B cell (primary cell): ENCODE measurements around the gene UBE2G2. TPM values are rescaled to one million over a fixed set of nuclear protein-coding genes. Genes with fewer than 3 reads are reported as not detected.

ENCODE experiments used
- ATAC-seq: fragments of 200-7000 bp; cut with Tn5 transposase; one replicate; pipeline ENCODE4 v1.10.0; 2021; ENCODE audit warnings: low read depth, mild to moderate bottlenecking, moderate number of reproducible peaks, moderate library complexity
- CTCF ChIA-PET: fragments of 350-600 bp; sonication (Branson Sonifier 250); formaldehyde crosslinking; loops from one replicate; lab custom pipeline; 2021; ENCODE audit warnings: antibody characterized with exemption, inconsistent platforms; lab: Charles Lee
- POLR2A ChIA-PET: fragments of 350-600 bp; sonication (Branson Sonifier 250); formaldehyde crosslinking; loops from one replicate; lab custom pipeline; 2021; ENCODE audit warnings: antibody characterized with exemption; lab: Charles Lee
- DNase-seq: peaks from one replicate; pipeline ENCODE4 v3.0.0; 2013
- H2AFZ ChIP-seq: 2 replicates; pipeline ENCODE4 v1.6.1; 2012; ENCODE audit warnings: mild to moderate bottlenecking, low read depth, low read length; ENCODE audit not compliant: insufficient read depth, poor library complexity, severe bottlenecking
- H3K27ac ChIP-seq, 2 donors: 1 replicate in 1 of 2; 2 replicates in 1 of 2; pipeline ENCODE4 v1.5.1; 2012 to 2013; ENCODE audit warnings: low read length in 2 of 2, mild to moderate bottlenecking in 2 of 2, moderate library complexity in 1 of 2
- H3K27me3 ChIP-seq, 4 experiments: fragments of 200-600 bp in 1 of 4; sonication (generic) in 1 of 4; replicated peaks in 1 of 4; 1 replicate in 2 of 4; 2 replicates in 2 of 4; pipeline versions ENCODE4 v1.6.1 to v1.7.0; 2013 to 2016; ENCODE audit warnings: low read length in 3 of 4, mild to moderate bottlenecking in 2 of 4, mixed read lengths in 1 of 4, moderate library complexity in 1 of 4; ENCODE audit not compliant: insufficient read depth in 4 of 4, control insufficient read depth in 3 of 4; ENCODE audit errors: control extremely low read depth in 1 of 4
- H3K36me3 ChIP-seq, 2 experiments: replicated peaks in 1 of 2; 1 replicate in 1 of 2; 2 replicates in 1 of 2; pipeline versions ENCODE4 v1.6.1 to v1.7.1; 2013; ENCODE audit warnings: low read length in 1 of 2; ENCODE audit not compliant: insufficient read depth in 2 of 2, control insufficient read depth in 1 of 2; ENCODE audit errors: control extremely low read depth in 1 of 2, extremely low read depth in 1 of 2
- H3K4me1 ChIP-seq, 2 donors: fragments of 200-600 bp in 1 of 2; sonication (generic) in 1 of 2; 1 replicate in 1 of 2; 2 replicates in 1 of 2; pipeline versions ENCODE4 v1.5.1 to v1.6.1; 2013 to 2017; ENCODE audit warnings: low read length in 2 of 2; ENCODE audit not compliant: control insufficient read depth in 2 of 2, insufficient read depth in 2 of 2
- H3K4me2 ChIP-seq: replicated peaks from 2 replicates; pipeline ENCODE3; 2012; ENCODE audit warnings: mild to moderate bottlenecking, low read depth, low read length; ENCODE audit not compliant: poor library complexity, severe bottlenecking
- H3K4me3 ChIP-seq, 5 experiments: fragments of 200-600 bp in 1 of 5; sonication (generic) in 1 of 5; 1 replicate in 3 of 5; 2 replicates in 2 of 5; pipeline versions ENCODE4 v1.5.1 to v1.7.0; 2011 to 2016; ENCODE audit warnings: low read length in 4 of 5, mild to moderate bottlenecking in 4 of 5, low read depth in 2 of 5, control low read depth in 1 of 5, moderate library complexity in 1 of 5; ENCODE audit not compliant: insufficient read depth in 1 of 5; ENCODE audit errors: control extremely low read depth in 1 of 5, extremely low read depth in 1 of 5
- H3K79me2 ChIP-seq: fragments of 200-600 bp; sonication (generic); one replicate; pipeline ENCODE4 v1.6.0; 2016; ENCODE audit warnings: low read length; ENCODE audit not compliant: control insufficient read depth, insufficient read depth
- H3K9ac ChIP-seq: fragments of 200-600 bp; sonication (generic); 2 replicates; pipeline ENCODE4 v1.6.1; 2017; ENCODE audit warnings: mild to moderate bottlenecking, low read length, moderate library complexity
- H3K9me3 ChIP-seq, 3 donors: one replicate each; pipeline versions ENCODE4 v1.6.1 to v1.7.1; 2013; ENCODE audit warnings: low read length in 2 of 3; ENCODE audit not compliant: control insufficient read depth in 2 of 3, insufficient read depth in 1 of 3; ENCODE audit errors: control extremely low read depth in 1 of 3
- H4K20me1 ChIP-seq: 2 replicates; pipeline ENCODE4 v1.6.0; 2012; ENCODE audit warnings: mild to moderate bottlenecking, low read length; ENCODE audit not compliant: insufficient read depth, control insufficient read depth, poor library complexity, severe bottlenecking
- H3K27ac Mint-ChIP-seq: one replicate; pipeline ENCODE4 v1.8.0; 2021; ENCODE audit warnings: mixed read lengths
- H3K27me3 Mint-ChIP-seq: one replicate; pipeline ENCODE4 v1.8.0; 2021; ENCODE audit warnings: mixed read lengths
- H3K4me1 Mint-ChIP-seq: one replicate; pipeline ENCODE4 v1.8.0; 2021; ENCODE audit warnings: mixed read lengths
- H3K4me3 Mint-ChIP-seq: one replicate; pipeline ENCODE4 v1.8.0; 2021; ENCODE audit warnings: mixed read lengths
- H3K9me3 Mint-ChIP-seq: one replicate; pipeline ENCODE4 v1.8.0; 2022; ENCODE audit warnings: mixed read lengths; ENCODE audit not compliant: insufficient read depth
- EZH2 ChIP-seq: IDR thresholded peaks from 2 replicates; pipeline ENCODE4 v1.6.1; 2012; ENCODE audit warnings: borderline replicate concordance, low read depth, mild to moderate bottlenecking, moderate library complexity, low read length; ENCODE audit not compliant: insufficient read depth, poor library complexity, severe bottlenecking
- WGBS: methylation state at CpG from one replicate; pipeline ENCODE4 v1.1.5; 2013; ENCODE audit warnings: missing lambda C conversion rate; ENCODE audit not compliant: insufficient coverage; 5-methylcytosine and 5-hydroxymethylcytosine counted together
- intact Hi-C: fragments of 100-400 bp; cut with micrococcal nuclease; formaldehyde crosslinking; loops from one replicate; pipeline ENCODE4 v1.10.0; 2022
- polyA plus RNA-seq: library from polyadenylated mRNA; depleted of rRNA; stranded (reverse); fragments of >200 nt; gene quantifications from 2 replicates; pipeline ENCODE4 v1.2.3, GENCODE V29; 2012
- total RNA-seq, 2 donors: library from RNA; stranded (reverse); fragments of 120-200 nt in 1 of 2; gene quantifications; 1 replicate in 1 of 2; 2 replicates in 1 of 2; pipeline versions ENCODE4 v1.2.3 to v1.2.4, GENCODE V29; 2013 to 2022
- TF ChIP-seq, protein P1 (sequence below): fragments of 200-600 bp; IDR thresholded peaks from one replicate; pipeline ENCODE4 v1.8.0; 2022; ENCODE audit warnings: antibody characterized with exemption, mild to moderate bottlenecking

Gene UBE2G2
- total and polyA plus RNA-seq, 2 donors (not counting 1 experiment from before 2014, with no cell fraction given), result 96.4 to 109 TPM

DNA sequence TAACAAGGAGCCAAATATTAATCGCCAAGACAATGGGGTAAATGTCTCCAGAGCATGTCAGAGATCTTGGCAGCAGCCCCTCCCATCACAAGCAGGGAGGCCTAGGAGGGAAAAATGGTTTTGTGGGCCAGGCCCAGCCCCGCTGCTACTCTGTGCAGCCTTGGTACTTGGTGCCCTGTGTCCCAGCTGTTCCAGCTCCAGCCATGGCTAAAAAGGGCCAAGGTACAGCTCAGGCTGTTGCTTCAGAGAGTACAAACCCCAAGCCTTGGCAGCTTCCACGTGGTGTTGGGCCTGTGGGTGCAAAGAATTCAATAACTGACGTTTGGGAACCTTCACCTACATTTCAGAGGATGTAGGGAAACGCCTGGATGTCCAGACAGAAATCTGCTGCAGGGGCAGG lies 10.4 kb downstream of the UBE2G2 start:
- H3K4me3 Mint-ChIP-seq, result no peak overlapping the region
- TF ChIP-seq, protein P1, sequence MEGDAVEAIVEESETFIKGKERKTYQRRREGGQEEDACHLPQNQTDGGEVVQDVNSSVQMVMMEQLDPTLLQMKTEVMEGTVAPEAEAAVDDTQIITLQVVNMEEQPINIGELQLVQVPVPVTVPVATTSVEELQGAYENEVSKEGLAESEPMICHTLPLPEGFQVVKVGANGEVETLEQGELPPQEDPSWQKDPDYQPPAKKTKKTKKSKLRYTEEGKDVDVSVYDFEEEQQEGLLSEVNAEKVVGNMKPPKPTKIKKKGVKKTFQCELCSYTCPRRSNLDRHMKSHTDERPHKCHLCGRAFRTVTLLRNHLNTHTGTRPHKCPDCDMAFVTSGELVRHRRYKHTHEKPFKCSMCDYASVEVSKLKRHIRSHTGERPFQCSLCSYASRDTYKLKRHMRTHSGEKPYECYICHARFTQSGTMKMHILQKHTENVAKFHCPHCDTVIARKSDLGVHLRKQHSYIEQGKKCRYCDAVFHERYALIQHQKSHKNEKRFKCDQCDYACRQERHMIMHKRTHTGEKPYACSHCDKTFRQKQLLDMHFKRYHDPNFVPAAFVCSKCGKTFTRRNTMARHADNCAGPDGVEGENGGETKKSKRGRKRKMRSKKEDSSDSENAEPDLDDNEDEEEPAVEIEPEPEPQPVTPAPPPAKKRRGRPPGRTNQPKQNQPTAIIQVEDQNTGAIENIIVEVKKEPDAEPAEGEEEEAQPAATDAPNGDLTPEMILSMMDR, result no peak
- no peak for TF ChIP-seq EZH2
- Histone ChIP-seq H3K4me2 (no peak overlapping the region), H2AFZ (no peak overlapping the region), H3K36me3 (peaks cover 0 to 30% of the 10 kb centered on the region in 2 experiments), H3K4me3 (no peak overlapping the region), H3K4me1 (peaks cover 22 to 32% of the 10 kb centered on the region in 2 donors), H3K9me3 (no peaks in the 10 kb centered on the region), H3K27ac (no peak overlapping the region), H3K9ac (no peak overlapping the region), H4K20me1 (peaks cover 85% of the 10 kb centered on the region), H3K27me3 (no peaks in the 10 kb centered on the region), H3K79me2 (peaks cover 86% of the 10 kb centered on the region)
- H3K9me3 Mint-ChIP-seq, result no peaks in the 10 kb centered on the region
- 94% methylated on average over 3 of the region's 5 CpGs for WGBS
- H3K27me3 Mint-ChIP-seq, result no peaks in the 10 kb centered on the region
- ChIA-PET POLR2A (no interaction called here), CTCF (interaction anchor here (0.9 kb wide), 1 partner anchor 9 kb away, joined by 4 read pairs; no protein-coding TSS in a partner anchor)
- intact Hi-C loops, result no loop called here
- peaks cover 34% of the 10 kb centered on the region for H3K4me1 Mint-ChIP-seq
- no peak for DNase-seq
- no peak for ATAC-seq
- peak overlapping the region; percentile 60 for H3K27ac Mint-ChIP-seq

DNA sequence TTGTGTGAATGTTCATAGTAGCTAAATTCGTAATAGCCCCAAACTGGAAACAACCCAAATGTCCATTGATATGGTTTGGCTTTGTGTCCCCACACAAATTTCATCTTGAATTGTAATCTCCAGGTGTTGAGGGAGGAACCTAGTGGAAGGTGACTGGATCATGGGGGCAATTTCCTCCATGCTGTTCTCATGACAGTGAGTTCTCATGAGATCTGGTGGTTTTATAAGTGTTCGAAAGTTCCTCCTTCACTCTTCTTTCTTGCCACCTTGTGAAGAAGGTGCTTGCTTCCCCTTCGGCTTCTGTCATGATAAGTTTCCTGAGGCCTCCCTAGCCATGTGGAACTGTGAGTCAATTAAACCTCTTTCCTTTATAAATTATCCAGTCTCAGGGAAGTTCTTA lies 11.3 kb downstream of the UBE2G2 start:
- H3K79me2 ChIP-seq, result peaks cover 84% of the 10 kb centered on the region
- peaks cover 0 to 31% of the 10 kb centered on the region in 2 experiments for H3K36me3 ChIP-seq
- ChIA-PET CTCF (interaction anchor here (1.2 to 1.4 kb wide), 2 partner anchors 10 to 124 kb away, joined by 3 to 6 read pairs; no protein-coding TSS in a partner anchor), POLR2A (no interaction called here)
- Mint-ChIP-seq H3K27me3 (no peaks in the 10 kb centered on the region), H3K9me3 (no peaks in the 10 kb centered on the region), H3K27ac (peak overlapping the region; percentile 60), H3K4me3 (peak overlapping the region; percentile 55), H3K4me1 (peaks cover 34% of the 10 kb centered on the region)
- no peak overlapping the region for H2AFZ ChIP-seq
- intact Hi-C loops, result no loop called here
- peak; percentile 54 for DNase-seq
- H3K4me1 ChIP-seq, result peaks cover 22 to 32% of the 10 kb centered on the region in 2 donors
- WGBS, result 60% methylated on average over 2 of the region's 3 CpGs
- ATAC-seq, result peak; percentile 46
- H4K20me1 ChIP-seq, result peaks cover 85% of the 10 kb centered on the region
- peak overlapping the region; percentile 14 for H3K9ac ChIP-seq
- H3K4me2 ChIP-seq, result peak overlapping the region; percentile 48
- H3K27ac ChIP-seq, result peak overlapping the region; percentile 40 to 67
- TF ChIP-seq EZH2, result no peak
- TF ChIP-seq, protein P1, result no peak
- H3K9me3 ChIP-seq, result no peaks in the 10 kb centered on the region
- H3K27me3 ChIP-seq, result no peaks in the 10 kb centered on the region
- no peak overlapping the region for H3K4me3 ChIP-seq
